GM18508 (cell line): ENCODE results near the gene TOP3B.

Experiments used
- ATAC-seq: cut with Tn5 transposase; IDR thresholded peaks from one replicate; pipeline ENCODE4 v1.9.1; 2021; ENCODE audit warnings: moderate number of reproducible peaks; ENCODE audit not compliant: insufficient read depth, unreplicated experiment

TOP3B gene

GRCh38 chr22:22013559-22014284 is 31.1 kb upstream of the TOP3B start:
- ATAC-seq = no peak

- ATAC-seq = no peak
These were observed 29.4 kb upstream of the TOP3B start for GRCh38 chr22:22011964-22012363.

GRCh38 chr22:22010358-22010757 is 27.8 kb upstream of the TOP3B start:
- ATAC-seq = no peak

GRCh38 chr22:22009661-22010060 is 27.1 kb upstream of the TOP3B start:
- ATAC-seq = no peak

GRCh38 chr22:22006596-22006990 is 24.0 kb upstream of the TOP3B start:
- no peak for ATAC-seq

- ATAC-seq = no peak
These were observed 23.5 kb upstream of the TOP3B start for GRCh38 chr22:22005945-22006595.

- no peak for ATAC-seq
These were observed 20.6 kb upstream of the TOP3B start for GRCh38 chr22:22003233-22003632.

GRCh38 chr22:22002526-22003055 is 20.0 kb upstream of the TOP3B start:
- no peak for ATAC-seq

GRCh38 chr22:22001664-22002525 is 19.3 kb upstream of the TOP3B start:
- no peak for ATAC-seq

GRCh38 chr22:21998595-21999247 is 16.1 kb upstream of the TOP3B start:
- ATAC-seq = no peak

GRCh38 chr22:21996175-21996720 is 13.7 kb upstream of the TOP3B start:
- ATAC-seq = no peak

GRCh38 chr22:21995660-21996059 is 13.1 kb upstream of the TOP3B start:
- no peak for ATAC-seq

GRCh38 chr22:21994881-21995444 is 12.4 kb upstream of the TOP3B start:
- no peak for ATAC-seq

GRCh38 chr22:21992593-21993237 is 10.1 kb upstream of the TOP3B start:
- no peak for ATAC-seq

GRCh38 chr22:21991774-21992173 is 9.2 kb upstream of the TOP3B start:
- ATAC-seq = no peak

GRCh38 chr22:21991304-21991596 is 8.7 kb upstream of the TOP3B start:
- no peak for ATAC-seq

GRCh38 chr22:21990445-21991303 is 8.1 kb upstream of the TOP3B start:
- ATAC-seq = no peak

GRCh38 chr22:21989049-21989448 is 6.5 kb upstream of the TOP3B start:
- ATAC-seq = no peak

GRCh38 chr22:21985214-21985613 is 2.6 kb upstream of the TOP3B start:
- no peak for ATAC-seq
